ENCODE data around the gene GALNT5.

GALNT5 gene

GRCh38 chr2:157326698-157327097 lies 69.2 kb downstream of the GALNT5 start:
- TF ChIP-seq ZFX (IDR thresholded peaks at IDR 0.05; ENCODE audit: borderline replicate concordance): no peak
- TF ChIP-seq, protein P1, sequence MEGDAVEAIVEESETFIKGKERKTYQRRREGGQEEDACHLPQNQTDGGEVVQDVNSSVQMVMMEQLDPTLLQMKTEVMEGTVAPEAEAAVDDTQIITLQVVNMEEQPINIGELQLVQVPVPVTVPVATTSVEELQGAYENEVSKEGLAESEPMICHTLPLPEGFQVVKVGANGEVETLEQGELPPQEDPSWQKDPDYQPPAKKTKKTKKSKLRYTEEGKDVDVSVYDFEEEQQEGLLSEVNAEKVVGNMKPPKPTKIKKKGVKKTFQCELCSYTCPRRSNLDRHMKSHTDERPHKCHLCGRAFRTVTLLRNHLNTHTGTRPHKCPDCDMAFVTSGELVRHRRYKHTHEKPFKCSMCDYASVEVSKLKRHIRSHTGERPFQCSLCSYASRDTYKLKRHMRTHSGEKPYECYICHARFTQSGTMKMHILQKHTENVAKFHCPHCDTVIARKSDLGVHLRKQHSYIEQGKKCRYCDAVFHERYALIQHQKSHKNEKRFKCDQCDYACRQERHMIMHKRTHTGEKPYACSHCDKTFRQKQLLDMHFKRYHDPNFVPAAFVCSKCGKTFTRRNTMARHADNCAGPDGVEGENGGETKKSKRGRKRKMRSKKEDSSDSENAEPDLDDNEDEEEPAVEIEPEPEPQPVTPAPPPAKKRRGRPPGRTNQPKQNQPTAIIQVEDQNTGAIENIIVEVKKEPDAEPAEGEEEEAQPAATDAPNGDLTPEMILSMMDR (IDR thresholded peaks at IDR 0.05): no peak
- no peak overlapping the region for H3K27ac ChIP-seq

DNA sequence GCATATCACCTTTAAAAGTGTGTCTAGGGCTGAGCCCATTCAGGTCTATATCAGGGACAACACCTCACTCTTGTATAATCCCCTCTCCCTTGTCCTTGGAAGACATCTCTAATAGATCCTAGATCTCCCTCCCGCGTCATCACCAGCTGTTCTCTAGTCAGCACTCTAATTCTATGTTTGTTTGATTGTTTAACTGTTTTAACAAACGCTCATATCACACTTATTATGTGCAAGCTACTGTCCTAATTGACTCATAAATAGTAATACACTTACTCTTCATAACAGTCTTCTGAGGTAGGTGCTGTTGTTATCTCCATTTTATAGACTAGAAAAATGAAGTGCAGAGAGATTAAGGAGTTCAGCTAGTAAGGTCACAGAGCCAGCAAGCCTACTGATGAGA lies 69.7 kb downstream of the GALNT5 start:
- no peak overlapping the region for H3K27ac ChIP-seq
- TF ChIP-seq ZFX (IDR thresholded peaks at IDR 0.05; ENCODE audit: borderline replicate concordance): no peak
- TF ChIP-seq, protein P1 (IDR thresholded peaks at IDR 0.05): no peak

- no peak overlapping the region for H3K27ac ChIP-seq
Measured at GRCh38 chr2:157327621-157328500, 70.4 kb downstream of the GALNT5 start.

DNA sequence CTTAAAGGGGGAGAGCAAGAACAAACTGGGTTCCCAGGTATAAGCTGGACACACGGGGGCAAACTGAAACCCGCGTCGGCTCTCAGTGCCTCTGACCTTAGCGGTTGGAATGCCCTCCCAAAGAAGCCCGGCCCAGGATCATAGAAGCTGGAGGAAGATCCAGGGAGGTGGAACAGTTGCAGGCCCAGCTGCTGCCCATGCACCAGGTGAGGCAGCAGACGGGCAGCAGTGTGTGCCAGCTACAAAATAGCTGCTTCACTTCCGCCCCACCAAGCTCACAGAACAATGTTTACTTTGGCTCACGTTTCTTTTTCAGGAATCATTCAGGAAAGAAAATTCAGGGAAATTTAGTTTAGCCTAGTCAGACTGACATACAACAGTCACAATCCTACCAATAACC lies 72.0 kb downstream of the GALNT5 start:
- H3K27ac ChIP-seq: no peak overlapping the region
- TF ChIP-seq ZFX (IDR thresholded peaks at IDR 0.05; ENCODE audit: borderline replicate concordance): no peak
- TF ChIP-seq, protein P1 (IDR thresholded peaks at IDR 0.05): no peak

More at GRCh38 chr2:157327621-157328500, 70.4 kb downstream of the GALNT5 start:
- TF ChIP-seq ZFX (IDR thresholded peaks at IDR 0.05; ENCODE audit: borderline replicate concordance): no peak
- TF ChIP-seq, protein P1 (IDR thresholded peaks at IDR 0.05): peak; percentile 84

DNA sequence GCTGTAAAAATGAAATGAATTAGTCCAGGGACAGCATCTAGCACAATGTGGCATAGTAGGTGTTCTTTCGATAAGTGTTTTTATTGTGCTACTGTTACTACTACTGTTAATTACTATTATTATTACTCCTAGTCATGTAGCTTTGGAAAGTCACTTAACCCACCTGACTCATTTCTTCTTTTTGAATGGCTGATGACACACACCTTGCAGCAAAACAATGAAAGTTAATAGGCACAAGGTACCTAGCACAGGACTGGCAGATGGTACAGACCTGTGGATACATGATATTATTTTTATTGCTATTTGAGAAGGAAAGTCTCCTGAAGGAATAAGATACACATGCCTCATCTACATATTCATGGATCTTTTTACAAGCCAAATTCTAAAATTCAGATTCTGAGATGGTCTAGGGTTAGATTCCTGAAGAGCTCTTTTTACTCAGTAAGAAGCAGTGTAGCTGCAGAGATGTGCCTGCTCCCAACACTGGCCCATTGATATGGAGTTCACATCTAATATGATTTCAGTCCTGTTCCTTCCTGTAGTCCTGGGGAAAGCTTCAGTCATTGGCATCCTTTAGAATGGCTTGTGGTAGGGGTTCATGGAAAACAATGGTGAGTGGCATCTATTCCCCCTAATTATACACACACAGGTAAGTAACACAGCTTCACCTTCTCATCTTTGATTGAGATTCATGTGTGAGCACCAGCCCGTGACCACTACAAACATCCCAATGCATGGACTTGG lies 76.0 kb downstream of the GALNT5 start:
- TF ChIP-seq, protein P1 (IDR thresholded peaks at IDR 0.05): no peak
- TF ChIP-seq ZFX (IDR thresholded peaks at IDR 0.05; ENCODE audit: borderline replicate concordance): no peak
- no peak overlapping the region for H3K27ac ChIP-seq

GRCh38 chr2:157334335-157334734 lies 76.8 kb downstream of the GALNT5 start:
- no peak for TF ChIP-seq ZFX (IDR thresholded peaks at IDR 0.05; ENCODE audit: borderline replicate concordance)
- TF ChIP-seq, protein P1 (IDR thresholded peaks at IDR 0.05): no peak
- H3K27ac ChIP-seq: no peak overlapping the region

DNA sequence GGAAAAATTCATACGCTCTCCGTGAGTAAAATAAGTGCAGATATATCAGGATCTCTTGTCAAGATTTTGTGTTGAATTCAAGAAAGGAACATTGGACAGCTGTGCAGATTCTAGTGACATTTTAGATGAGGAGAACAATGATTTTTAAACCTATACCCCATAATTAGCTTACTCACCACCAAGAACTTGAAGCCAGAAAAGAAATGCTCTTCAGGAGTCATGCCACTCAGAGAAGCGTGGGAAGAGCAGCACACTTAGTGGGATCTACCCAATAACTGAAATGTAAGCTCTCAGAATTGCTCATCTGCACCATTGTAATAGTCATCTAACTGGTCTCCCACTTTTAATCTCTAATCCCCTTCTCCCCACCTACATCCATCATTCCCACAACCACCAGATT lies 77.3 kb downstream of the GALNT5 start:
- TF ChIP-seq, protein P1 (IDR thresholded peaks at IDR 0.05): no peak
- TF ChIP-seq ZFX (IDR thresholded peaks at IDR 0.05; ENCODE audit: borderline replicate concordance): no peak
- H3K27ac ChIP-seq: no peak overlapping the region

Measured in 22Rv1 (cell line).